Ectodermal cell (in vitro differentiated cells): ENCODE results near the gene ZNF675.
"Not testable (repeated sequence)": the region's sequence is repeated elsewhere in the genome, so short reads cannot be mapped to it uniquely, and the experiment has no call there.

Experiments
- H3K27ac ChIP-seq: 2 replicates; pipeline ENCODE4 v1.7.0; 2013; ENCODE audit warnings: mild to moderate bottlenecking, low read depth, low read length; ENCODE audit not compliant: insufficient read depth, poor library complexity, severe bottlenecking
- H3K27me3 ChIP-seq: 2 replicates; pipeline ENCODE4 v1.7.0; 2013; ENCODE audit warnings: mild to moderate bottlenecking, low read length; ENCODE audit not compliant: insufficient read depth, control insufficient read depth, poor library complexity, severe bottlenecking
- H3K36me3 ChIP-seq: one replicate; pipeline ENCODE4 v1.7.0; 2013; ENCODE audit warnings: low read length; ENCODE audit not compliant: control insufficient read depth, insufficient read depth
- H3K4me1 ChIP-seq: one replicate; pipeline ENCODE4 v1.7.0; 2013; ENCODE audit warnings: low read length; ENCODE audit not compliant: control insufficient read depth, insufficient read depth
- H3K4me3 ChIP-seq: 2 replicates; pipeline ENCODE4 v1.7.0; 2013; ENCODE audit warnings: low read depth, low read length, control low read depth; ENCODE audit not compliant: insufficient read depth
- H3K9me3 ChIP-seq: 2 replicates; pipeline ENCODE4 v1.7.0; 2013; ENCODE audit warnings: mild to moderate bottlenecking, low read length, moderate library complexity; ENCODE audit not compliant: control insufficient read depth
- WGBS, 2 experiments: methylation state at CpG; one replicate each; pipeline ENCODE4 v1.1.7; 2013; ENCODE audit warnings: missing lambda C conversion rate in 2 of 2; 5-methylcytosine and 5-hydroxymethylcytosine counted together

Gene ZNF675

GRCh38 chr19:23673132-23673531 is 13.9 kb downstream of the ZNF675 start:
- Histone ChIP-seq H3K4me1 (no peaks in the 10 kb centered on the region), H3K4me3 (no peak overlapping the region), H3K36me3 (peaks cover 18% of the 10 kb centered on the region), H3K27ac (no peak overlapping the region), H3K9me3 (no peaks in the 10 kb centered on the region), H3K27me3 (no peaks in the 10 kb centered on the region)
- WGBS, 2 experiments, result 88 to 95% methylated on average over 2 of the region's 2 CpGs

GRCh38 chr19:23668606-23669005 is 18.4 kb downstream of the ZNF675 start:
- 87 to 88% methylated on average over 32 of the region's 32 CpGs for WGBS, 2 experiments

GRCh38 chr19:23665651-23666410 is 21.2 kb downstream of the ZNF675 start:
- Histone ChIP-seq H3K9me3 (no peaks in the 10 kb centered on the region), H3K4me3 (no peak overlapping the region), H3K36me3 (peaks cover 65% of the 10 kb centered on the region), H3K27ac (no peak overlapping the region), H3K4me1 (no peaks in the 10 kb centered on the region), H3K27me3 (no peaks in the 10 kb centered on the region)
- WGBS, 2 experiments, result 17 to 30% methylated on average over 3 of the region's 3 CpGs

More at GRCh38 chr19:23668606-23669005, 18.4 kb downstream of the ZNF675 start:
- not testable (repeated sequence) for H3K27me3 ChIP-seq, H3K27ac ChIP-seq, H3K4me1 ChIP-seq, H3K9me3 ChIP-seq, H3K4me3 ChIP-seq
- H3K36me3 ChIP-seq, result peaks cover 38% of the 10 kb centered on the region

GRCh38 chr19:23649817-23650216 is 37.2 kb downstream of the ZNF675 start:
- WGBS, 2 experiments, result 86 to 91% methylated on average over 3 of the region's 3 CpGs
- H3K4me1 ChIP-seq, H3K27ac ChIP-seq, H3K27me3 ChIP-seq, H3K9me3 ChIP-seq, H3K4me3 ChIP-seq: not testable (repeated sequence)
- peaks cover 25% of the 10 kb centered on the region for H3K36me3 ChIP-seq
